ENCODE data around the gene EIF3B. TPM values are rescaled to one million over a fixed set of nuclear protein-coding genes. Genes with fewer than 3 reads are reported as not detected.
"Not testable (repeated sequence)": the region's sequence is repeated elsewhere in the genome, so short reads cannot be mapped to it uniquely, and the experiment has no call there.

EIF3B gene
- total RNA-seq, 2 experiments from 2014 or later = 252 to 256 TPM

GRCh38 chr7:2330493-2330892 is 24.1 kb upstream of the EIF3B start:
- H3K9me3 Mint-ChIP-seq = no peaks in the 10 kb centered on the region
- no peaks in the 10 kb centered on the region for H3K27me3 Mint-ChIP-seq
- POLR2A ChIA-PET = no interaction called here
- no peaks in the 10 kb centered on the region for H3K4me1 Mint-ChIP-seq (ENCODE audit: low read depth)
- CTCF ChIA-PET = interaction anchor here (1.4 kb wide), 1 partner anchor 17 kb away, joined by 6 read pairs; no protein-coding TSS in a partner anchor
- H3K36me3 Mint-ChIP-seq (ENCODE audit: low read depth) = no peaks in the 10 kb centered on the region
- TF ChIP-seq CTCF (IDR thresholded peaks at IDR 0.05) = no peak
- H3K4me3 Mint-ChIP-seq = no peak overlapping the region
- H3K27ac Mint-ChIP-seq = no peak overlapping the region
- intact Hi-C loops (cut with micrococcal nuclease) = no loop called here
- DNase-seq (no peak), ATAC-seq (no peak)

- ChIA-PET POLR2A (no interaction called here), CTCF (interaction anchor here (1.0 kb wide), 1 partner anchor 84 kb away, joined by 3 read pairs; no protein-coding TSS in a partner anchor)
- ATAC-seq (no peak), DNase-seq (no peak)
- H3K9me3 Mint-ChIP-seq = no peaks in the 10 kb centered on the region
- TF ChIP-seq CTCF (IDR thresholded peaks at IDR 0.05) = no peak
- intact Hi-C loops (cut with micrococcal nuclease) = no loop called here
- no peaks in the 10 kb centered on the region for H3K27me3 Mint-ChIP-seq
- no peaks in the 10 kb centered on the region for H3K4me1 Mint-ChIP-seq (ENCODE audit: low read depth)
- H3K27ac Mint-ChIP-seq = no peak overlapping the region
- H3K4me3 Mint-ChIP-seq = no peak overlapping the region
- no peaks in the 10 kb centered on the region for H3K36me3 Mint-ChIP-seq (ENCODE audit: low read depth)
These were observed 22.9 kb upstream of the EIF3B start for GRCh38 chr7:2331707-2332106.

- H3K9me3 Mint-ChIP-seq; intact Hi-C loops (cut with micrococcal nuclease); ATAC-seq; H3K36me3 Mint-ChIP-seq (ENCODE audit: low read depth); H3K4me3 Mint-ChIP-seq; H3K27me3 Mint-ChIP-seq; H3K27ac Mint-ChIP-seq; DNase-seq; H3K4me1 Mint-ChIP-seq (ENCODE audit: low read depth): not testable (repeated sequence)
- ChIA-PET POLR2A (interaction anchor here (0.8 kb wide), 1 partner anchor 869 kb away, joined by 4 read pairs; no protein-coding TSS in a partner anchor), CTCF (interaction anchor here (1.0 kb wide), 1 partner anchor 85 kb away, joined by 3 read pairs; no protein-coding TSS in a partner anchor)
These were observed 21.9 kb upstream of the EIF3B start for GRCh38 chr7:2332606-2333231.

GRCh38 chr7:2336626-2337299 is 17.9 kb upstream of the EIF3B start:
- no peaks in the 10 kb centered on the region for H3K9me3 Mint-ChIP-seq
- no peaks in the 10 kb centered on the region for H3K27me3 Mint-ChIP-seq
- no peak overlapping the region for H3K4me3 Mint-ChIP-seq
- CTCF ChIA-PET = interaction anchor here (0.6 to 1.9 kb wide), 2 partner anchors 11 to 130 kb away, joined by 5 to 12 read pairs; no protein-coding TSS in a partner anchor
- H3K27ac Mint-ChIP-seq = no peak overlapping the region
- no peak for TF ChIP-seq CTCF (IDR thresholded peaks at IDR 0.05)
- no peak for ATAC-seq
- POLR2A ChIA-PET = interaction anchor here (1.3 to 1.5 kb wide), 2 partner anchors 12 to 17 kb away, joined by 4 to 5 read pairs; no protein-coding TSS in a partner anchor
- no peaks in the 10 kb centered on the region for H3K4me1 Mint-ChIP-seq (ENCODE audit: low read depth)
- H3K36me3 Mint-ChIP-seq (ENCODE audit: low read depth) = no peaks in the 10 kb centered on the region
- DNase-seq = no peak
- intact Hi-C loops (cut with micrococcal nuclease) = no loop called here

- CTCF ChIA-PET = interaction anchor here (0.7 to 2.8 kb wide), 32 partner anchors 10 to 768 kb away, joined by 3 to 14 read pairs (median 4); partner anchors contain the start of genes CHST12 and MAD1L1
- POLR2A ChIA-PET = interaction anchor here (1.0 kb wide), 1 partner anchor 106 kb away, joined by 3 read pairs; the partner anchor contains the start of gene MRM2
- H3K4me3 Mint-ChIP-seq; H3K27ac Mint-ChIP-seq; H3K27me3 Mint-ChIP-seq; H3K9me3 Mint-ChIP-seq; H3K4me1 Mint-ChIP-seq (ENCODE audit: low read depth); DNase-seq; H3K36me3 Mint-ChIP-seq (ENCODE audit: low read depth): not testable (repeated sequence)
- peak; percentile 27 for ATAC-seq
- intact Hi-C loops (cut with micrococcal nuclease) = loop anchor here (2.0 kb wide), 1 partner anchor 105 kb away; the partner anchor contains the start of genes MRM2 and NUDT1
These were observed 7.1 kb upstream of the EIF3B start for GRCh38 chr7:2347351-2348063.

Measured in activated CD8-positive, alpha-beta T cell treated with anti-CD3 and anti-CD28 coated beads for 36 hours (primary cell).